Hindlimb muscle (tissue), 1 donor: Measurements from ENCODE around the gene ALDH2. TPM values are rescaled to one million over a fixed set of nuclear protein-coding genes. Genes with fewer than 3 reads are reported as not detected.
"Not testable (repeated sequence)": the region's sequence is repeated elsewhere in the genome, so short reads cannot be mapped to it uniquely, and the experiment has no call there.

Source experiments
- DNase-seq: peaks from one replicate; pipeline ENCODE4 v3.0.0-alpha.2; 2013
- polyA plus RNA-seq: library from polyadenylated mRNA; unstranded; fragments of 120-200 nt; gene quantifications from one replicate; pipeline ENCODE4 v1.2.1, GENCODE V29; 2013; ENCODE audit not compliant: insufficient read length

Gene ALDH2
- polyA plus RNA-seq = 36.6 TPM

DNA sequence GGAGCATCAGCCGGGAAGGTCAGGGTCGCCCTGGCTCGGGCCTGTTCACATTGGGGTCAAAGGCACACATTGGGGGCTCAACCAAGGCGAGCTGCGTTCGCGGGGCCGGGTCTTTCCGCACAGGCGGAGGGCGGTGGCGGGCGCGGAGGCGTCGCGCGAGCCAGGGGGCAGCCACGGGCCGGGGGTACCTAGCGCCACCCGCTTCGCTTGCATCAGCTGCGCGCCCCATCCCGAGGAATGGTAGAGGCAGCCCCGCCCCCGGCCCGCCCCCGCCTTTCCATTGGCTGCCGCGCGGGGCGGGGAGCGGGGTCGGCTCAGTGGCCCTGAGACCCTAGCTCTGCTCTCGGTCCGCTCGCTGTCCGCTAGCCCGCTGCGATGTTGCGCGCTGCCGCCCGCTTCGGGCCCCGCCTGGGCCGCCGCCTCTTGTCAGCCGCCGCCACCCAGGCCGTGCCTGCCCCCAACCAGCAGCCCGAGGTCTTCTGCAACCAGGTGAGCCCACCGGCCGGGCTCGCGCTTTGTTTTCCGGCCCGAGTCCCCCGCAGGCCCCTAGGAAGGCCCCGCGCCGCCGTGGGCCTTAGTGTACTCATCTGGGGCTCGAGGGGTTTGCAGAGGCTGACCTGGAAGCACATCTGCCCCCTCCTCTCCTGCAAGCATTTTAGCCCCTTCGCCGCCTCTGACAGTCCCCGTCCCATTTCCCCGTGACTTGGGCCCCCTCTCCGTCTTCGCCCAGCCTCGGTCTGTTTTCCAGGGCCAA is at the start of gene ALDH2:
Gene ALDH2, plus strand, starts transcription at position 326 of the 754 bp plus-strand sequence. Its CDS starts 50 bp downstream, at position 376.
- DNase-seq = peak; percentile 82

DNA sequence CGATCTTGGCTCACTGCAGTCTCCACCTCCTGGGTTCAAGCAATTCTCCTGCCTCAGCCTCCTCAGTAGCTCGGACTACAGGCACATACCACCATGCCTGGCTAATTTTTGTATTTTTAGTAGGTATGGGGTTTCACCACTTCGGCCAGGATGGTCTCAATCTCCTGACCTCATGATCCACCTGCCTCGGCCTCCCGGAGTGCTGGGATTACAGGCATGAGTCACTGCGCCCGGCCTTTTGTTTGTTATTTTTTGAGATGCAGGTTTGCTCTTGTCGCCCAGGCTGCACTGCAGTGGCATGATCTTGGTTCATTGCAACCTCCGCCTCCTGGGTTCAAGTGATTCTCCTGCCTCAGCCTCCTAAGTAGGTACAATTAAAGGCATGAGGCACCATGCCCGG is 47.4 kb upstream of the ALDH2 start:
- DNase-seq = not testable (repeated sequence)

GRCh38 chr12:111720457-111720856 is 46.3 kb upstream of the ALDH2 start:
- DNase-seq = no peak

GRCh38 chr12:111723646-111724360 is 42.9 kb upstream of the ALDH2 start:
- DNase-seq = not testable (repeated sequence)

DNA sequence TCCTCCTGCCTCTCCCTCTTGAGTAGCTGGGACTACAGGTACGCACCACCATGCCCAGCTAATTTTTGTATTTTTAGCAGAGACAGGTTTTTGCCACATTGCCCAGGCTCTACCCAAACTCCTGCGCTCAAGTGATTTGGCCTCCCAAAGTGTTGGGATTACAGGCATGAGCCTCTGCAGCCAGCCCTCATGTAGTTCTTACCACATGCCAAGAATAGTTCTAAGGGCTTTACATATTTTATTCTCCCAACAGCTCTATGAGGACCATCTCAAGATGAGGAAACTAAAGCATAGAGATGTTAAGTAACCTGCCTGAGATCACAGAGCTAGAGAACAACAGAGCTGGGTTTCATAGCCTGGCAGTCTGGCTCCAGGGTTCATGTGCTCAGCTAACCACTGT is 37.9 kb upstream of the ALDH2 start:
- DNase-seq = no peak

DNA sequence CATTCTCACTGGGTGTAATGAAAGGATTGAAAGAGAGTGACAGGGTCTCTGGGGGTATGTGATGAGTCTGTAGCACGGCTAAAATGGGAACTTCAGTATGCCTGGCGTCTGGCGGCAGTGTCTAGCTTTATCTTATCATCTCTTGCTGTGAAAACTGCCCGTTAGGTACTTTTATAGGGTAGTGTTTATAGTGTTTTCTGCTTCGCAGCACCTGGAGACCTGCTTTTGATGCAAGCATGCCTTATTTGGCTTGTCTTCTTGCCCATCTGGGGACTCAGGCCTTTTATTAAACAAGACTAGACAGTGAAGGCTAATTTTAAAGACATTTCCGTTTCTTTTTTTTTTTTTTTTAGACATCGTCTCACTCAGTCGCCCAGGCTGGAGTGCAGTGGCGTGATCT is 36.3 kb upstream of the ALDH2 start:
- no peak for DNase-seq

- DNase-seq = no peak
Measured at GRCh38 chr12:111732786-111733185, 33.9 kb upstream of the ALDH2 start.

- no peak for DNase-seq
Measured at GRCh38 chr12:111733340-111733915, 33.3 kb upstream of the ALDH2 start.

DNA sequence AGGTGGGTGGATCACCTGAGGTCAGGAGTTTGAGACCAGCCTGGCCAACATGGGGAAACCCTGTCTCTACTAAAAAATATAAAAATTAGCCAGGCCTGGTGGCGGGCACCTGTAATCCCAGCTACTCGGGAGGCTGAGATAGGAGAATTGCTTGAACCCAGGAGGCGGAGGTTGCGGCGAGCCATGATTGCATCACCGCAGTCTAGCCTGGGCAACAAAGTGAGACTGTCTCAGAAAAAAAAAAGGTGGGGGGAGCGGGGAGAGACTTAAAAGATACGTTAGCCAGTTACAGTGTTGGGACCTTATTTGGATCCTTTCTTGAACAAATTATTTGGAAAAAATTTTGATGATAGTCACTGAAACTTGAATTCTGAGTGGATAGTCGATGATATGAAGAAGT is 27.2 kb upstream of the ALDH2 start:
- not testable (repeated sequence) for DNase-seq

DNA sequence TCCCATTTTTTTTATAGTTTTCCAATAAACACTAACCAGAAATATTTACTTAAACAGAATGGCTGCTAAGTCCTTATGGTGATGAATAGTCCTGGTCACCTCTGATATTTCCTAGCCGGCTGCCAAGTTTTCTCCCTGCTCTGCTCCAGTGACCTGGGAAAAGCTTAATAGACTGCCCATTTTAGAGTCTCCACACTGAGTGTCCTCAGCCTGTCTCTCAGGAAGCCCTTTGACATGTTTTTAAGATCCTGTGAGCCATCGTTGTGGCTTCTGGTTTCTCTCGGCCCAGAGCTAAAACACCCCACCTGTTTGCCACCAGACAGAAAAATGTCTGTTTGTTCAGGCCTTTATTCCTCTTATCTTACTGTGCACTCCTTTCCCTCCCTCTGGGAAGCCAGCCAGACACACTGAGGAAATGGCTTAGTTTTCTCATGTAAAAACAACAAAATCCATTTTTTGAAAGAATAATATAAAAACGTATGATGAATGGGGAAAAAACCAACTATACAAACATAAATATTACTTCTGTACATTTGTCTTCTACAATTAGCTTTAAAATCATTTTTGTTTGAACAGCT is 25.4 kb upstream of the ALDH2 start:
- DNase-seq = no peak

- DNase-seq = no peak
Measured at GRCh38 chr12:111745211-111745610, 21.5 kb upstream of the ALDH2 start.

DNA sequence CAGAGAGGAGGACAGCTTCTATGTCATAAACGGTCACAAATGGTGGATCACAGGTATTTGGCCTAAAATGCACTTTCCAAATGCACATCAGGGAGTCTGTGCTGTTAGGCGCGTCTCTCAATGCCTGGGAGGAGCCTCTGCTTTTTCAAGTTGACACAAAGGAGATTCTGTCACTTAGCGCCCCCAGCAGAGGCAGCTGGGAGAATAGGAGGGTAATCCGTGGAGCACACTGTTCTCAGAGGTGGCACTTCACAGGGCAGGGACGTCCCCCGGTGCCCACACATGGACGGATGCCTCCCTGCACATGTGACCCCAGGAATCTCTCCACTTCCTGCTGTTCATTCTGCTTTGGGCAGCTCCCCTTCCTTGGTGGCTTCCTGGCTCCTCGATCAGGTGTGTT is 19.4 kb upstream of the ALDH2 start:
- no peak for DNase-seq

DNA sequence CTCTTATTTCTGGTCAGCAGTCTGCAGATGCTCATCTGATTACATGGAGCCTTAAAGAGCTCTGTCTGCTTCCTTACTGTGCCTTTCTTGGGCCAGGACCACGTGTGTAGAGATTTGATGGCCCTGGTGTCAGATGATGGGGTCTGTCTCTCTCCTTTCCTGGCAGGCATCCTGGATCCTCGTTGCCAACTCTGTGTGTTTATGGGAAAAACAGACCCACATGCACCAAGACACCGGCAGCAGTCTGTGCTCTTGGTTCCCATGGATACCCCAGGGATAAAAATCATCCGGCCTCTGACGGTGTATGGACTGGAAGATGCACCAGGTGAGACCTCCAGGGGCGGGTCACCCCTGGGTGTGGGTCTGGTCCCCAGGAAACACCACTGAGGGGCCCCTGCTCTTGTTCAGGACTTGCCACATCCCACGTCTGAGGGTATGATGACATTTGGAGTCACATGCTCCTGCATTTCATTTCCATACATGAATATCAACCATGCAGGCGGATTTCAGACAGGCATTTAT is 18.5 kb upstream of the ALDH2 start:
- peak; percentile 88 for DNase-seq

- DNase-seq = no peak
Measured at GRCh38 chr12:111748867-111749266, 17.9 kb upstream of the ALDH2 start.

GRCh38 chr12:111749391-111749790 is 17.3 kb upstream of the ALDH2 start:
- no peak for DNase-seq

DNA sequence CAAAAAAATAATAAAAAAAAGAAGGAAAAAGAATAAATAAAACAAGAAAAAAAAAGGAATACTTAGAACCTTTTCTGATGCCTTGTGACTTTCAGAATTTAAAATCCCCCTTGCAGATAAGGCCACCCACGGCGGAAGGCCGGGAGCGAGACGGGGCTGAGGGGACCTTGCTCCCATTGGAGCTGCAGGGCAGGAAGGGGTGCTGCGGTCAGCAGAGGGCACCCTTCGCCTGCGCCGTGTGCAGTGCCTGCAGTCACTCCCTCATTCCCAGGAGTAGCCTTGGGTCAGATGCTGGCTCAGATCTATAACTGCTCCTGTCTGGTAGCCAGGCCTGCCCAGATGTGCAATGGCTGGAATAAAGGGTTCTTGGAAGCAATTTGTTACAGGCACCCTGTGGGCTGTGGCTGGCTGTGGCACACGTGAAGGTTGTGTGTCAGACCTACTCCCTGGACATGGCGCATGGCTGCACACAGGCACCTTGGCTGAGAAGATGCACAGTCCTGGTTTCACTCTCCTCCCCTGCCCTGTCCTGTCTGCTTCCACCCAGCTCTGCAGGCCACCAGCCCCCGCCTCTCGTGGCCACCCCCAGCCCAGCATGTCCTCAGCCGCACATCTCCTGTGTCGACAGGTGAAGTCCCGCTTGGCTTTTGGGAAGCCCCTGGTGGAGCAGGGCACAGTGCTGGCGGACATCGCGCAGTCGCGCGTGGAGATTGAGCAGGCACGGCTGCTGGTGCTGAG is 13.4 kb upstream of the ALDH2 start:
- DNase-seq = peak; percentile 51

- DNase-seq = no peak
Measured at GRCh38 chr12:111754671-111755070, 12.1 kb upstream of the ALDH2 start.

DNA sequence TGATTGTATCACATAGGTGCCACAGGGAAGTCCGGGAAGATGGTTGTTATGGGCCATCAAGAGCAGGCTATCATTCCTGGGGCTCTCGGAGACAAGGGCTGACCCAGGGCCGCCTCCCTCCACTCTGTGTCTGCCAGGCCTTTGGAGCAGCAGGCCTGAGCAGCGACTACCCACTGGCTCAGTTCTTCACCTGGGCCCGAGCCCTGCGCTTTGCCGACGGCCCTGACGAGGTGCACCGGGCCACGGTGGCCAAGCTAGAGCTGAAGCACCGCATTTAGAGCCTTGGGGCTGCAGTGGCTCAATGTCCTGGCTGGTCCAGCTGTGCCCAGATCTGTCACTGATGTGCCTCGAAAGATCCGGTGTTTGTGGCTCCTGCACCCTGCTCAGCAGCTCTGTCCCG is 10.5 kb upstream of the ALDH2 start:
- DNase-seq = no peak

DNA sequence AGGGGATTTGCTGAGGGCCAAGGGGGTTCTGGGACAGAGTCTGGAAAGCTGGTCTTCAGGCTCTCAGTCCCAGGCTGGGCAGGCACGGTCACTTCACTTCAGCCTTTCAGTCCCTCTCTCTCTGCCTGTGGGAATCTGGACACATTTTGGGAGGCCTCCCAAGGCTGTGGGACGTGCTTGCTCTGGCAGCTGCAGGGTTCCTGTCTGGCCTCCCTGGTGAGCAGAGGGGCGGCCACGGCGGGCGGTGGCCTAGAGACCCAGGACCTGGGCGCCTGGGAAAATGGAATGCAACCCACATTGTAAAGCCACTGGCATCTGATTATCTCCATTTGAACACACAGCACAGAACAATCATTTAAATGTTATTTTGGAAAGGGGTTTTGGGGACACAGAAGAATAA is 10.1 kb upstream of the ALDH2 start:
- no peak for DNase-seq

DNA sequence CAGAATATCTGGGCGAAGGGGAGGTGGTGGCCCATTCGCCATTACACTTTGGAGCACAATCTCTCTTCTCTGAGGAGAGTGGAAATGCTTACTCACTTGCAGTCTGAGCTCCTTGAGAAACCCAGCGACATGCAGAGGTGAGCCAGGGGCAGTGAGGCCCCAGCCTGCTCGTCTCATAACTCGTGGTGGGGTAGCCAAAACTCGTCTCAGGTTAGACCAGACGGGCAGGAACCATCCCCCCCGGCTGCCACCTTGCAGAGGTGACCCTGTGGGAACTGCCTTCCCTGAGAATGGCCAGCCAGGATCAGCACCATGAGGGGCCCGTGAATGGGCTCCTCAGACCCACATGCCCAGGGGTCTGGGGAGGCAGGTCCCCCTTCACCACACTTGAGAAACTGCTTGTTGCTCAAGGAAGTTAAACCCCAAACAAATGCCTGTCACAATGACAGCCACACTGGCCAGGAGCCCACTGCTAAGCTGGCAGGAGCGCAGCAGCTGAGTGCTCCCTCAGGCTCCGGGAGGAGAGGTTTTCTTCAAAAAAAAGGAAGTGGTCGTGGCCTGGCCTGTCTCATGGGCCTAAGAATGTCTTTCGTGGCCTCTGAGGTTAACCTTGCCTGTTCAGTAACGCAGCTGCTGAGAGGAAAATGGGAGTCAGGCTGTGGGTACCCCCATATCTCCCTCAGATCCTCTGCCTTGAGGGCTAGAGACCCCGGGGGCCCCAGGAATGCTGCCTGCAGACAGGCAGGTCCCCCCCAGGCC is 9.2 kb upstream of the ALDH2 start:
- DNase-seq = no peak

DNA sequence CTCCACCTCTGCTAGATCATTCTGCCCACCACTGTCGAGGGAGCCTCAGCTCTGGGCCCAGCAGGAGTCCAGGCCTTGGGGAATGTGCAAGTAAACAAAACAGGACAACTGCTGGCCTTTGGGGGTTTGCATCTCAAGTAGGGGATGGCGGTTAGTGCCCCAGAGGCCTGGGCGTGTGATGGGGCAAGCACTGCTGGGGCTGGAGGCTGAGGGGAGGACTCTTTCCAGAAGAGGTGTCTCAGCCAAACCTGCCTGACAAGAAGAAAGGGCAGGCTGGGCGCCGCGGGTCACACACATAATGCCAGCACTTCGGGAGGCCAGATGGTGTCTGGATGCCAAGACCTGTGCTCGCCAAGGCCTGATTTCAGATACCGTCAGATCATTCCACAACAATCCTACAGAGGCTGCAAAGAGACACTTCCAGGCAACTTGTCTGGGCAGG is 8.6 kb upstream of the ALDH2 start:
- DNase-seq = no peak

DNA sequence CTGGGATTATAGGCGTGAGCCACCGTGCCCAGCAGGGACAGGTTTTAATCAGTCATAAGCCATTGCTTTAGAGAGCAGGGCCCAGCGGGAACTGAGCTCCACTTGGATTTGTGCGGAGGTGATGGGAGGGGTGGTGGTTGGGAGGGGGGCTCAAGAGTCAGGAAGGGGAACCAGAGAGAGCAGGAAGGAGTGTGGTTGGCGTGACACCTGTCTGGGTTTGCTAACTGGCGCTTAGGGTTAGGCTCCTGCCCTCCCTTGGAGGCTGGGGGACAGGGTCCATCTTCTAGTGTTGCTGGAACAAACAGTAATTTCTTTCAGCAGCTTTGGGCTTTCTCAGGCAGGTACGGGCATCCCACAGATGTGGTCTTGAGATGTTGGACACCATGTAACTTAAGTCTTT is 7.5 kb upstream of the ALDH2 start:
- DNase-seq = no peak
